ENCODE data around the gene PKLR. TPM values are rescaled to one million over a fixed set of nuclear protein-coding genes. Genes with fewer than 3 reads are reported as not detected.
A peak's percentile ranks its signal among the peaks of the same experiment; 100 is the strongest.

PKLR gene
- total RNA-seq, 1 donor from 2014 or later: 0.54 TPM

DNA sequence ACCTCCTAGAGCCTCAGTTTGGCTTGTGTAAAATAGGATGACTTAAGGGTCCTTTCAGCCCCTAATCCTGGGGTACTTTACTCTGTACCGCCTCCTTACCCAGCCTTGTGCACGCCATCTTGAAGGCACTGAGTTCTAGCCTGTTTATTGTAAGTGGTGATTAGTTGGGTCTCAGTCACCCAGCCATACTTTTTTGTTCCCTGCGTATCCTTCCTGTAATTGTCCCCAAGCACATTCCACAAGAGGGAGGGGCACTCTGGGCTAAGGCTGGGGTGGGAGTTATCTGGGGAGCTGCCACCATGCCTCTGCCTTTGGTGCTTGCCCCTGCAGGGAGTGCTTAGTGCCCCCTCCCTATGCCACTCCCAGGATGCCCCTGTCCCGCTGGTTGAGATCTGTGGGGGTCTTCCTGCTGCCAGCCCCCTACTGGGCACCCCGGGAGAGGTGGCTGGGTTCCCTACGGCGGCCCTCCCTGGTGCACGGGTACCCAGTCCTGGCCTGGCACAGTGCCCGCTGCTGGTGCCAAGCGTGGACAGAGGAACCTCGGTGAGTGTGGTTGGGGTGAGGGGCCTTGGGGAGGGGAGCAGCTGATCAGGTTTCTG lies 8.3 kb upstream of the PKLR start:
- peak; percentile 43 for DNase-seq (ENCODE audit: low spot score)
- H3K4me1 ChIP-seq: peaks cover 14% of the 10 kb centered on the region
- peaks cover 12% of the 10 kb centered on the region for H3K27me3 Mint-ChIP-seq (ENCODE audit: insufficient read depth, low read depth)
- peak overlapping the region; percentile 78 for H3K27ac ChIP-seq
- H2AFZ ChIP-seq (replicated peaks): no peak overlapping the region
- peak overlapping the region; percentile 98 for H3K27ac Mint-ChIP-seq
- H4K20me1 ChIP-seq (ENCODE audit: low read depth): peaks cover 43% of the 10 kb centered on the region
- H3K4me3 ChIP-seq: peak overlapping the region; percentile 87
- peak overlapping the region; percentile 93 for H3K9ac ChIP-seq
- TF ChIP-seq EZH2phosphoT487 (IDR thresholded peaks at IDR 0.05) (no peak), EZH2 (IDR thresholded peaks at IDR 0.05) (no peak)
- peak overlapping the region; percentile 93 for H3K4me2 ChIP-seq
- no peaks in the 10 kb centered on the region for H3K9me3 Mint-ChIP-seq
- no peaks in the 10 kb centered on the region for H3K27me3 ChIP-seq
- peaks cover 23% of the 10 kb centered on the region for H3K36me3 Mint-ChIP-seq
- peaks cover 43% of the 10 kb centered on the region for H3K79me2 ChIP-seq (ENCODE audit: low read depth)
- peaks cover 22% of the 10 kb centered on the region for H3F3A ChIP-seq (ENCODE audit: low read depth)
- H3K4me1 Mint-ChIP-seq: peaks cover 52% of the 10 kb centered on the region
- H3K4me3 Mint-ChIP-seq: peak overlapping the region; percentile 99
- H3K36me3 ChIP-seq: no peaks in the 10 kb centered on the region
- H3K9me3 ChIP-seq (ENCODE audit: low read depth): no peaks in the 10 kb centered on the region

DNA sequence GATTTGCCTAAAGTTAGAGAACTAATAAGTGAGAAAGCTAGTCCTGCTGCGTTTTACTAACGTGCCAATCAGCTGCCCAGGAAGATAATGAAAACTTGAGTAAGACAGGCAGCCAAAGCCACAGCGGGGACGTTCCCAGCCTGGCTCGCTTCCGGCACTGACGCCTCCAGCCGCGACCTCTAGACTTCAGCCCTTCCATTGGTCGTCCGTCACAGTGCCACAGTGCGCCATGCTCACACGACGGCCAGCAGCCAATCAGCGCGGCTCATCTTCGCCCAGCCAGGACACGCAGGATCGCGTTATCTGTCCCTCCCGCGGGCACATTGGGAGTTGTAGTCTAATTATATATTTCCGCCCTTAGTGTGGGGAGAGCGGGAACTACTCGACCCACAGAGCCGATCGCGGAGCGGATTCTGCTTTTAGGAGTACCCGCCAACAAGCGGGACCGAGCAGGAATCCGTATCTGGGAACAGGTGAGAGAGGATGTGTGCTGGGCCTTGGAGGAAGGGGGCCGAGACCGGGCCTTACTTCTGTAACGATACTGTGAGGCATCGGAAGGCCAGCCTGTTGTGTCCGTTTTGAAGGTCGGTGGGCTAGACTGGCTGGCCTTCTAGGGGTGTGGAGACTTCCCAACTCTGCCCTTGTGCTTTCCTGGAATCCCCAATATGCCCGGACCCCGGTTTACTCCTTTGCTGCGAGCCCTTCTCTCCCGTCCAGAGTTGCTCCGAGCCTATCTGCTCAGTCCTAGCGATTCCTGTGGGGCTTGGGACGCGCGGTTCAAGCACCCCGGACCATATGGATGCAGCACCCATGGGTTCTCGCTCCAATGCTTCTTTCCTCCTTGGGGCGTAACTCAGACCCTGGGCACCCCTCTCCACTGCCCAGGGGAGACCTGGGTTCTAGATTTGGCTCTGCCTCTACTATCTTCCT lies 7.5 kb upstream of the PKLR start, which contains the start of gene FDPS:
FDPS (plus strand) TSS at position 374 of the 930 bp plus-strand sequence. CDS start 924 bp downstream, outside the sequence.
- H3K9me3 Mint-ChIP-seq: no peaks in the 10 kb centered on the region
- H3K4me1 Mint-ChIP-seq: peaks cover 52% of the 10 kb centered on the region
- Histone ChIP-seq H3K27ac (peak within 1 kb of the TSS; percentile 97), H3K9me3 (ENCODE audit: low read depth) (no peaks in the 10 kb centered on the region), H3K36me3 (no peaks in the 10 kb centered on the region), H3K27me3 (no peaks in the 10 kb centered on the region), H2AFZ (replicated peaks) (peak within 1 kb of the TSS; percentile 61), H3F3A (ENCODE audit: low read depth) (peaks cover 22% of the 10 kb centered on the region), H3K4me3 (peak within 1 kb of the TSS; percentile 87), H3K79me2 (ENCODE audit: low read depth) (peaks cover 43% of the 10 kb centered on the region), H4K20me1 (ENCODE audit: low read depth) (peaks cover 36% of the 10 kb centered on the region), H3K4me1 (peaks cover 14% of the 10 kb centered on the region), H3K4me2 (peak within 1 kb of the TSS; percentile 93), H3K9ac (peak within 1 kb of the TSS; percentile 93)
- peaks cover 12% of the 10 kb centered on the region for H3K27me3 Mint-ChIP-seq (ENCODE audit: insufficient read depth, low read depth)
- peak within 1 kb of the TSS; percentile 98 for H3K27ac Mint-ChIP-seq
- peaks cover 23% of the 10 kb centered on the region for H3K36me3 Mint-ChIP-seq
- no peak for TF ChIP-seq EZH2phosphoT487 (IDR thresholded peaks at IDR 0.05)
- TF ChIP-seq, protein P1, sequence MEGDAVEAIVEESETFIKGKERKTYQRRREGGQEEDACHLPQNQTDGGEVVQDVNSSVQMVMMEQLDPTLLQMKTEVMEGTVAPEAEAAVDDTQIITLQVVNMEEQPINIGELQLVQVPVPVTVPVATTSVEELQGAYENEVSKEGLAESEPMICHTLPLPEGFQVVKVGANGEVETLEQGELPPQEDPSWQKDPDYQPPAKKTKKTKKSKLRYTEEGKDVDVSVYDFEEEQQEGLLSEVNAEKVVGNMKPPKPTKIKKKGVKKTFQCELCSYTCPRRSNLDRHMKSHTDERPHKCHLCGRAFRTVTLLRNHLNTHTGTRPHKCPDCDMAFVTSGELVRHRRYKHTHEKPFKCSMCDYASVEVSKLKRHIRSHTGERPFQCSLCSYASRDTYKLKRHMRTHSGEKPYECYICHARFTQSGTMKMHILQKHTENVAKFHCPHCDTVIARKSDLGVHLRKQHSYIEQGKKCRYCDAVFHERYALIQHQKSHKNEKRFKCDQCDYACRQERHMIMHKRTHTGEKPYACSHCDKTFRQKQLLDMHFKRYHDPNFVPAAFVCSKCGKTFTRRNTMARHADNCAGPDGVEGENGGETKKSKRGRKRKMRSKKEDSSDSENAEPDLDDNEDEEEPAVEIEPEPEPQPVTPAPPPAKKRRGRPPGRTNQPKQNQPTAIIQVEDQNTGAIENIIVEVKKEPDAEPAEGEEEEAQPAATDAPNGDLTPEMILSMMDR (IDR thresholded peaks at IDR 0.05): no peak
- TF ChIP-seq EZH2 (IDR thresholded peaks at IDR 0.05): no peak
- H3K4me3 Mint-ChIP-seq: peak within 1 kb of the TSS; percentile 99
- peak; percentile 98 for DNase-seq (ENCODE audit: low spot score)

DNA sequence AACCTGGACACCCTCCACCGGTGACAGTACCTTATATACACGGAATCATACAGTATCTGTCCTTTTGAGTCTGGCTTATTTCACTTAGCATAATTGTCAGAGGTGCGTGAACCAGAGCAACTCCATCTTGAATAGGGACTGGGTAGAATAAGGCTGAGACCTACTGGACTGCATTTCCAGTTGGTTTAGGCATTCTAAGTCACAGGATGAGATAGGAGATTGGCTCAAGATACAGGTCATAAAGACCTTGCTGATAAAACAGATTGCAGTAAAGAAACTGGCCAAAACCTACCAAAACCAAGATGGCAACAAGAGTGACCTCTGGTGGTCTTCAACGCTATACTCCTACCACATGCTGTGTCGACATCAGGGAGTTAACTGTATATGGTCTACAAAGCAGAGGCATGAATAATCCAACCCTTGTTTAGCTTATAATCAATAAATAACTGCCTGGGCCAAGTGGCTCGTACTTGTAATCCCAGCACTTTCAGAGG lies 6.1 kb upstream of the PKLR start:
- Histone ChIP-seq H3K9me3 (ENCODE audit: low read depth) (no peaks in the 10 kb centered on the region), H3K36me3 (no peaks in the 10 kb centered on the region), H2AFZ (replicated peaks) (no peak overlapping the region), H3K79me2 (ENCODE audit: low read depth) (peaks cover 36% of the 10 kb centered on the region), H4K20me1 (ENCODE audit: low read depth) (peaks cover 22% of the 10 kb centered on the region), H3K9ac (no peak overlapping the region), H3F3A (ENCODE audit: low read depth) (peaks cover 22% of the 10 kb centered on the region), H3K27ac (peak overlapping the region; percentile 97), H3K4me2 (no peak overlapping the region), H3K4me3 (no peak overlapping the region), H3K27me3 (no peaks in the 10 kb centered on the region), H3K4me1 (peaks cover 14% of the 10 kb centered on the region)
- Mint-ChIP-seq H3K9me3 (no peaks in the 10 kb centered on the region), H3K27ac (peak overlapping the region; percentile 61), H3K4me1 (peaks cover 50% of the 10 kb centered on the region), H3K27me3 (ENCODE audit: insufficient read depth, low read depth) (peaks cover 12% of the 10 kb centered on the region), H3K4me3 (peak overlapping the region; percentile 67), H3K36me3 (peaks cover 13% of the 10 kb centered on the region)
- DNase-seq (ENCODE audit: low spot score): peak; percentile 69
- TF ChIP-seq, protein P1 (IDR thresholded peaks at IDR 0.05): peak; percentile 52
- TF ChIP-seq EZH2phosphoT487 (IDR thresholded peaks at IDR 0.05) (no peak), EZH2 (IDR thresholded peaks at IDR 0.05) (no peak)

Data from neural progenitor cell (in vitro differentiated cells).